ENCODE measurements around the gene SAXO1.
"Not testable (repeated sequence)": the region's sequence is repeated elsewhere in the genome, so short reads cannot be mapped to it uniquely, and the experiment has no call there.

The SAXO1 gene, protein sequence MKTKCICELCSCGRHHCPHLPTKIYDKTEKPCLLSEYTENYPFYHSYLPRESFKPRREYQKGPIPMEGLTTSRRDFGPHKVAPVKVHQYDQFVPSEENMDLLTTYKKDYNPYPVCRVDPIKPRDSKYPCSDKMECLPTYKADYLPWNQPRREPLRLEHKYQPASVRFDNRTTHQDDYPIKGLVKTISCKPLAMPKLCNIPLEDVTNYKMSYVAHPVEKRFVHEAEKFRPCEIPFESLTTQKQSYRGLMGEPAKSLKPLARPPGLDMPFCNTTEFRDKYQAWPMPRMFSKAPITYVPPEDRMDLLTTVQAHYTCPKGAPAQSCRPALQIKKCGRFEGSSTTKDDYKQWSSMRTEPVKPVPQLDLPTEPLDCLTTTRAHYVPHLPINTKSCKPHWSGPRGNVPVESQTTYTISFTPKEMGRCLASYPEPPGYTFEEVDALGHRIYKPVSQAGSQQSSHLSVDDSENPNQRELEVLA

DNA sequence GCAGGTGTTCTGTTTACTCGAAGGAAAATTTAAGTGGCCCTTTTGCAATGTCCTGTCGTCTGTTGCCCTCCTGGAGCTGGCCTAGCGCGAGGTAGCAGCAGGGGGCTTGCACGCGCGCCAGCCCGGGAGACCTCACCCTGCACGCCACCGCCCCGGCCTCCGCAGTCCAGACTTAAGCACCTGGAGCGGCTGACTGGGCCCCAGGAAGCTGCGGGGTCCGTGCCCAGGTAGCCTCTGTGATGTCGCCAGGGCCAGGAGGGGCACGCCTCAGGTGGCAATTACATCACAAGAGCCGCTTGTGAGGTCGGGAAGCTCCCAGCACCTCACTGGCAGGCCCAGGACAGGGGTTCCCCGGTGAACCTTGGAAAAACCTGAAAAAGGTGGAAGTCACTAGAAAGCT, at the start of gene SAXO1:
Gene SAXO1, minus strand, starts transcription at position 195 of the 400 bp plus-strand sequence. CDS start 301 bp downstream, outside the sequence.
- no peak for DNase-seq

DNA sequence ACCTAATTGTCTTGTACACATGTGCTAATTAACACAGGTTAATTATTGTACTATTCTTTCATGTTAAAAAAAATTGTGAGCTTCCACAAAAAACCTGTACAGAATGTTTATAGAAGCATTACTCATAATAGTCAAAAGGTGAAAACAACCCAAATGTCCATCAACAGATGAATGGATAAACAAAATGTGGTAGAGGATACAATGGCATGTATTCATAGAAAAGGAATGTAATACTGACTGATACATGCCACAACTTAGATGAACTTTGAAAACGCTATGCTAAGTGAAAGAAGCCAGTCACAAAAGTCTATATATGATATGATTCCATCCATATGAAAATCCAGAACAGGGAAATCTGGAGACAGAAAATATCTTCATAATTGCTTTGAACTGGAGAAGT, 41.8 kb upstream of the SAXO1 start:
- DNase-seq, result no peak

DNA sequence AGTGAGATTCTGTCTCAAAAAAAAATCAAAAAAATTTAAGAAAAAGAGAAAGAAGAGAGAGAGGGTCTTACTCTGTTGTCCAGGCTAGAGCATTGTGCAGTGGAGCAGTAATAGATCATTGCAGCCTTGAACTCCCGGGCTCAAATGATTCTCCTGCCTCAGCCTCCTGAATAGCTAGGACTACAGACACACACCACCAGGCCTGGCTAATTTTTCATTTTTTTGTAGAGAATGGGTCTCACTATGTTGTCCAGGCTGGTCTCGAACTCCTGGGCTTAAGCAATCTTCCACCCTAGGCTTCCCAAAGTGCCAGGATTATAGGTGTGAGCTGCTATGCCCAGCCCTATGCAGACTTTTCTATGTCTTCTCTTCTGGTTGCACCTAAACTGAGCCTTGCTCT, 41.2 kb upstream of the SAXO1 start:
- no peak for DNase-seq

DNA sequence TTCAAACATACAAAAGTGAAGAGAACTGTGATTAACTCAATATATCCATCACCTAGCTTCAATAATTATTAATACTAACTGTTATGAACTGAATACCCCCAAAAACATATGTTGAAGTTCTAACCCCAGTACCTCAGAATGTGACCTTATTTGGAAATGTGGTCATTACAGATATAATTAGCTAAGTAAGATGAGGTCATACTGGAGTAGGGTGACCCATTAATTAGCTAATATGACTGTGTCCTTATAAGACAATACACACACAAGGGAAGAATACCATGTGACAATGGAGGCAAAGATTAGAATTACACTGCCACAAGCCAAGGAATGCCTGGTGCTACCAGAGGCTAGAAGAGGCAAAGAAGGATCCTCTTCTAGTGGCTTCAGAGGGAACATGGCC, 24.0 kb upstream of the SAXO1 start:
- no peak for DNase-seq

DNA sequence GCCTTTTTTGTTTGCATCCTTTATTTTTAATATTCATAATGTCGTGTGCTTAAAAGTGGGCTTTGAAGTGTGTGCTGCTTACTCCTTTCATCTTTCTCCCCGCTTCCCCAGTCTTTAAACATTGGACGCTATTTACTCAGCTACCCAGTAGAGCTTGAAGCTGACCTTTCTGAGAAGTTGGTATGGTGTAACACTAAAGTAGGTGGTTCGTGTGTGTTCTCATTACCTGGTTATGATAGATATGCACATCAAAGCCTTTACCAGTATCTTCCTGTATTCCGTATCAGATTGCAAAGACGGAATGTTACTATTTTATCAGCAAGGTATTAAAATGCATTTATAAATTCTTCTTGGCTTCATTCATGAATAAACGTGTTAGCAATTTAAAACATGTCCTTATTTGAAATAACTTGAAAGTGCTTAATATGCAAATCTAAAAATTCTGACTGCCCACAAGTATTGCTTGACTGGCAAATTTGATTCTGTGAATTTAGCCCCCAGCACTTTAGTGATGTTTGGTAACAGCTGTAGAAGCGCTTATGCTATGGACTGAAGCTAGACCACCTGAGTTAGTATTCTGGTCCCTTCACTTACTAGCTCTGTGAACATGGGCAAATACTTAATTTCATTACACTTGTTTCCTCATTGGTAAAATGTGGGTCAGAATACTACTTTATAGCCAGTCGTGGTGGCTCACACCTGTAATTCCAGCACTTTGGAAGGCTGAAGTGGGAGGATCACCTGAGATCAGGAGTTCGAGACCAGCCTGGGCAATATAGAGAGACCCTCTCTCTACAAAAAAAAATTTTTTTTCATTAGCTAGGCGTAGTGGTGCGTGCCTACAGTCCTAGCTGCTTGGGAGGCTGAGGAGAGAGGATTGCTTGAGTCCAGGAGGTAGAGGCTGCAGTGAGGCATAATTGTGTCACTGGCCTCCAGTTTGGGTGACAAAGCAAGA, 17.9 kb upstream of the SAXO1 start:
- DNase-seq, result no peak

DNA sequence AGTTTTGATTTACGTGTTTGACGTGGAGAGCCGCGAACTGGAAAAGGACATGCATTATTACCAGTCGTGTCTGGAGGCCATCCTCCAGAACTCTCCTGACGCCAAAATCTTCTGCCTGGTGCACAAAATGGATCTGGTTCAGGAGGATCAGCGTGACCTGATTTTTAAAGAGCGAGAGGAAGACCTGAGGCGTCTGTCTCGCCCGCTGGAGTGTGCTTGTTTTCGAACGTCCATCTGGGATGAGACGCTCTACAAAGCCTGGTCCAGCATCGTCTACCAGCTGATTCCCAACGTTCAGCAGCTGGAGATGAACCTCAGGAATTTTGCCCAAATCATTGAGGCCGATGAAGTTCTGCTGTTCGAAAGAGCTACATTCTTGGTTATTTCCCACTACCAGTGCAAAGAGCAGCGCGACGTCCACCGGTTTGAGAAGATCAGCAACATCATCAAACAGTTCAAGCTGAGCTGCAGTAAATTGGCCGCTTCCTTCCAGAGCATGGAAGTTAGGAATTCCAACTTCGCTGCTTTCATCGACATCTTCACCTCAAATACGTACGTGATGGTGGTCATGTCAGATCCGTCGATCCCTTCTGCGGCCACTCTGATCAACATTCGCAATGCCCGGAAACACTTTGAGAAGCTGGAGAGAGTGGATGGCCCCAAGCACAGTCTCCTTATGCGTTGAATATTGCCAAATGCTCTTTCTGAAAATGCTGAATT, 17.1 kb upstream of the SAXO1 start:
- peak; percentile 54 for DNase-seq

DNA sequence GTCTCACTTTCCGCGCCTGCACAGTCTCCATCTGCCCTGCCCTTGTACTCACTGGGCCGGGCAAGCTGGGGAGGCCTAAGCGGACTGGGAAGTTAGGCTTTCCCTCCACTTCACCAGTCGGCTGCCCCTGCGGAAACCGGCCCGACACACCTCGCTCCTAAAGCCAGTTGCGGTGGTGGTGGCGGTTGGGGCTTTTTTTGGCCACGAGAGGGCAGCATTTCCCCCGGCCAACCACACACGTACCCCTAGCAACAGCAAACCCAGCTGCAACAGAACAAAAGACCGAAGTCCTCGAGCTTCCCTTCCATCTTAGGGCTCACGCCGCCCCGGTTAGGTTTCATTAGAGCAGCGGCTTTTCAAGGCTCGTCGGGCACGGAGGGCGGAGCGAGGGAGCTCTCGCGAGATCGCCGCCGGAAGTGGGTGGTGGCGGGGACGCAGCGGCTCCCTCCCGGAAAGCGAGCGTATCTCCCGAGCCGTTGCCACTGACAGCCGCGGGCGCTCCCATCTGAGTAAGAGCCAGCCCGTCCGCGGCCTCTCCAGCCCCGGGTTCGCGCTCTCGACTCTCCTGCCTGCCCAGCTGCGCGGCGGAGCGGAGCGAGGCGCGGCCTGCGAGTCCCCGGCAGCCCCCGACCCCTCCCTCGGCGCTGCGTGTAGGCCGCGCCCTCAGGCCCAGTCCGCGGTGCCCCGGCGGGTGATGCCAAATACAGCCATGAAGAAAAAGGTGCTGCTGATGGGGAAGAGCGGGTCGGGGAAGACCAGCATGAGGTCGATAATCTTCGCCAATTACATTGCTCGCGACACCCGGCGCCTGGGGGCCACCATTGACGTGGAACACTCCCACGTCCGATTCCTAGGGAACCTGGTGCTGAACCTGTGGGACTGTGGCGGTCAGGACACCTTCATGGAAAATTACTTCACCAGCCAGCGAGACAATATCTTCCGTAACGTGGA, 16.2 kb upstream of the SAXO1 start, which contains the start of gene RRAGA:
Gene RRAGA, plus strand, starts transcription at position 462 of the 951 bp plus-strand sequence. Its CDS starts 233 bp downstream, at position 695.
- DNase-seq, result peak; percentile 97

DNA sequence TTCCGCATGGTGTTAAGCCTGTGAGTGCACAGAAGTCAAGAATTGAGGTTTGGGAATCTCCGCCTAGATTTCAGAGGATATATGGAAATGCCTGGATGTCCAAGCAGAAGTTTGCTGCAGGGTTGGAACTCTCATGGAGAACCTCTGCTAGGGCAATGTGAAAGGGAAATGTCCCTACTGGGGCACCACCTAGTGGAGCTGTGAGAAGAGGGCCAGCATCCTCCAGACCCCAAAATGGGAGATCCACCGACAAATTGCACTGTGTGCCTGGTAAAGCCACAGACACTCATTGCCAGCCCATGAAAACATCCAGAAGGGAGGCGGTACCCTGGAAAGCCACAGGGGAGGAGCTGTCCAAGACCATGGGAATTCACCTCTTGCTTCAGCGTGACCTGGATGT, 3.6 kb upstream of the SAXO1 start:
- no peak for DNase-seq

DNA sequence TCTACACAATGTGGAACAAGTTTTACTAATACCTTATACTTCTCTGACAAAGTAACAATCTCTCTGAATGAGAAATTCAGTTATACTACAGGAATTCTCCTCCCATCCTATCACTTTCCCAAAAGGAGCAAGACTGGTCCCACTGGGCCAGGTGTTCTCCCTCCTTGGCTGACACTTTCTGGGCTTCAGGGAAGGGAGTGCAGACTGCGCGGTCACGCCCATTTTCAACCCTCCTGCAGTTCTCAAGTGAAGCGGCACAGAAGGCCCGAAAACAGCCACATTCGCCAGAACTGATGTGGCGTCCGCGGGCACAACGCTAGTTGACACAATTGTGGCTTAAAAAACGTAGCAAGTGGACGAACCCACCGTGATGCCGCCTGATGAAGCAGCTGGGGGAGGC, 603 bp downstream of the SAXO1 start:
- DNase-seq, result no peak

DNA sequence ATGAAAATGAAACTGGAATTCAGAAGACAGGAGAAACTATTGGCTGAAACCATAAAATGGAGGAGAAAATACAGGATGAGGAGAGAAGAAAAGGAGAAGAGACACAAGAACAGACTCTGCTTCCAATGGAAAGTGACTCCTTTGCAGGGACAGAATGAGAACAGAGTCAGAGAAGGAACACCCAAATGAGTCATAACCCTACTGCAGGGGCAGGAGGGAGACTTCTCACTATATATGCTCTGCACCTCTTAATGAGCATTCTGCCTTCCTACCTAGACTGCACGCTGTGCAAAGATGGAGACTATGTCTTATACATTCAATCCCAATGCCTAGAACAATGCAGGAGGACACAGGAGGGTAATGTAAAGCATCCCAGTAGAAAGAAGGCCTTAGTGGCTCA, 2.1 kb downstream of the SAXO1 start:
- DNase-seq, result no peak

DNA sequence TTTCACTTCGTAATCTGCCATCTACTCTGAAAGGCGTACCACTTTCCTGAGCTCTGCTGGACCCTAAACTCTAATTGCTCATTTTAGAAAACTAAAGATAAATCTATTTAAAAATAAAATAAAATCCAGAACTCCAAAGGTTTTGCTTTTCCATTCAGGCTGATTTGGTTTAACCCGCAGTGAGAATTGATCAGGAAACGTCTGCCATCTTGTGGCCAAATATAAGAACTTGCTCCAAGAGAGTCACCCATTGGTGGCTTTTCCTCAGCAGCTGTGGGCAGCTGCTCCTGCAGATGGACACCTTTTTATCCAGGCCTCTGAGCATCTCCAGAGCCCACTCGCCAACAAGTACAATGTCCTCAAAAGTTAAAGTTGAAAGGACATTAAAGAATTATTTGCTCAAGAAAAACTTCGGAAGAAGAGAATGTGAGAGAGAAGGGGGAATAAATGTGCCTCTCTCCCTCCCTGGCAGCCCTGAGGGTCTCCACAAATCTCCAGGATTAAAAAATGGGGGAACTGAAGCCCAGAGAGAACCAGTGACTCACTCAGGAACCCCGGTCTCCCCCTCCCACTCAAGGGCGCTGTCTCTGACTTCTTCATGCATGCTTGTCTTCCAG, 4.1 kb downstream of the SAXO1 start:
- peak; percentile 57 for DNase-seq

DNA sequence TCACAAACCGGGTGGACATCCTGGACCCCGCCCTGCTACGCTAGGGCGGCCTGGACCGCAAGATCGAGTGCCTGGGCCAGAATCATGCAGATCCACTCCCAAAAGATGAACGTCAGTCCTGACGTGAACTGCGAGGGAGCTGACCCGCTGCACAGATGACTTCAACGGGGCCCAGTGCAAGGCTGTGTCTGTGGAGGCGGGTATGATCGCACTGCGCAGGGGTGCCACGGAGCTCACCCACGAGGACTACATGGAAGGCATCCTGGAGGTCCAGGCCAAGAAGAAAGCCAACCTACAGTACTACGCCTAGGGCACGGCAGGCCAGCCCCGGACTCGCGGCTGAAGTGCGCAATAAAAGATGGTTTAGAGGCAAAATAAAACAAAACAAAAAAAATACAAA, 5.2 kb downstream of the SAXO1 start:
- no peak for DNase-seq

DNA sequence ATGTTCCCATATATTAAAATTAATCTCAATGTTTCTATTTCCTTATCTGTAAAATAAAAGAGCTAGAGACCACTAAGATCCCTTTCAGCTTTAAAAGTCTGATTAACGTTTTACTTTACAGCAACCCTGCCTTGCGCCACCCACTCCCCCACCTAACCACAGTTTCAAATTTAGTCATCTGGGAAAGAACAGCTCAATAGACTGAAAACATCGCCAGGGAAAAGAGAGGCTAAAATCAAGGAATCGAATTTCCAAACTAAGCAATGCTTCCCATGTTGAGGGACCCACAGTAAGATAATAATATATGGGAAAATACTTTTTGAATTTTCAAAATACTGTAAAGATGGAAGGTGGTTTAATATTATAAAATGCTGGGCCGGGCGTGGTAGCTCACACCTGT, 6.6 kb downstream of the SAXO1 start:
- DNase-seq, result no peak

DNA sequence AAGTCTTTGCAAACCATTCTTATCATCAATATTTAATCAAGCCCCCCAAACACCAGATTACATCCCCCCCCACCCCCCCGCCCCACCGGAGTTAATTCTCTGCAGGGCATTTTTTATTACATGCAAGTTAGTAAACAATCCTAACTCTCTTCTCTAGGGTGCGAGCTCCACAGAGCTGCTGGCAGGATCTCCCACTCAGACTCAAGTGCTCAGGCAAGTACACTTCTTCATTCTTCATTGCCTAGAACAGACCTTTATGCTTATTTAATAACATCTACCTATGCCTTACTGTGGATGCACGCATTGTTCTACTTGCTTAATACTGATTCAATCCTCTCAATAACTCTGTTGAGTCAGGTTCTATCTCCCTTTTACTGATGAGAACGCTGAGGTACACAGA, 9.9 kb downstream of the SAXO1 start:
- no peak for DNase-seq

DNA sequence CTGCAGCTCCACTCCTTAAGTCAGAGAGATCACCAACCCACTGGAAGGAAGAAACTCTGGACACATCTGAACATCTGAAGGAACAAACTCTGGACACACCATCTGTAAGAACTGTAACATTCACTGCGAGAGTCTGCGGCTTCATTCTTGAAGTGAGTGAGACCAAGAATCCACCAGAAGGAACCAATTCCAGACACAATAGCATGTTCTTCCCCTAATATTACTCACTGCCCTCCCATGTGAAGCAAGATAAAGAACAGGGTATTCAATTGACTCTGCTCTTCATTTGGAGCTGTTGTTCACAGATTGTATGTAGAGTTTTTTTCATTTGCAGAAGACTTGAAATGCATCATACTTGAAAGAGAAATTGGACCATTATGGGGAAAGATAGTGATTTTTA, 10.8 kb downstream of the SAXO1 start:
- no peak for DNase-seq

DNA sequence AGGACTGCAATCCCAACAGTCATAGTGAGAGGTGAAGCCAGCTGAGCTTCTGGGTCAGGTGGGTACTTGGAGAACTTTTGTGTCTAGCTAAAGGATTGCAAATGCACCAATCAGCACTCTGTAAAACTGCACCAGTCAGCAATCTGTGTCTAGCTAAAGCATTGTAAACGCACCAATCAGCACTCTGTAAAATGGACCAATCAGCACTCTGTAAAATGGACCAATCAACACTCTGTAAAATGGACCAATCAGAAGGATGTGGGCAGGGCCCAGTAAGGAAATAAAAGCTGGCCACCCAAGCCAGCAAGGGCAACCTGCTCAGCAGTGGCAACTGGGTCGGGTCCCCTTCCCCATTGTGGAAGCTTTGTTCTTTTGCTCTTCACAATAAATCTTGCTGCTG, 11.4 kb downstream of the SAXO1 start:
- DNase-seq, result not testable (repeated sequence)

DNA sequence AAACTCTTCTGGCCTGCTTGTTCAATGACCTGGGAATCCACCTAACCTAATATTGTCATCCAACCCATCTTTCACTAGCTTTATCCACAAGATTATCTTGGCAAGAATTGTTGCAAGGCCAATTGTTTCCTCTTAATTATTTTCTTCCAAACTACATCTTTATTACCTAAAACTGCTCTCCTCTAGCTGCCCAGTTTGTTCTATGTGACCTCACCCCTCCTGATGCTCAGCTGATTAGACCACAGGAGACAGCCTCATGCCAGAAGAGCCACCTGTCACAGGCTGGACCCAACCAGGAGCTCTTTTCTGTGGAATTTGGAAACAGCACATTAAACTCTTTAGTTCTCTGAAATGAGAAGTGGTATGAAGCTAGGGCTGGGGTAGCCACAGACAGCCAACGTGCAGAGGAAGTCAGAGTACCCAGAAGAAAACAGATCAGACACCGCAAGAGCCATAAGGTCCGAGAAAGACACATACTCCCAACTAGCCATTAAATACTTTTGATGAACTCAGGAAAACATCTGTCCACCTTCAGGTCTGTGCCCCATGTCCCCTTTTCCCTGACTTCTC, 12.0 kb downstream of the SAXO1 start:
- no peak for DNase-seq

DNA sequence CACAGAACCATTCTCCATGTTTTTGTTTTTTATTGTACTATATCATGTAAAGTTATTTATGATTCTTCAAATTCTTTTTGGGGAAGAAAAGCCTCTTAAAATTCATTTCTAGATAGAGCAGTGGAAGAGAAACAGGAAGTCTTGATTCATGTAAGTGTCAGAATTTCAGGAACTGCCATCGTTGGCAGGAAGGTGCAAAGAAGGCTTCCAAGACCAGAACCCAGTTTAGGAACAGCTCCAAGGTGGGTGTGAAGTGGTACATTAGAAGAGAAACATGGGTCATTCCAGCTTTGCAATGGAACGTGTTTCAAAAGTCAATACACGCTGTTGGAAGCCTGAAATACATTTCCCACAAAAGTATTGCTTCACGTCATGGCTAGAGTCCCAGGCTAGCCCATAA, 14.8 kb downstream of the SAXO1 start:
- no peak for DNase-seq

DNA sequence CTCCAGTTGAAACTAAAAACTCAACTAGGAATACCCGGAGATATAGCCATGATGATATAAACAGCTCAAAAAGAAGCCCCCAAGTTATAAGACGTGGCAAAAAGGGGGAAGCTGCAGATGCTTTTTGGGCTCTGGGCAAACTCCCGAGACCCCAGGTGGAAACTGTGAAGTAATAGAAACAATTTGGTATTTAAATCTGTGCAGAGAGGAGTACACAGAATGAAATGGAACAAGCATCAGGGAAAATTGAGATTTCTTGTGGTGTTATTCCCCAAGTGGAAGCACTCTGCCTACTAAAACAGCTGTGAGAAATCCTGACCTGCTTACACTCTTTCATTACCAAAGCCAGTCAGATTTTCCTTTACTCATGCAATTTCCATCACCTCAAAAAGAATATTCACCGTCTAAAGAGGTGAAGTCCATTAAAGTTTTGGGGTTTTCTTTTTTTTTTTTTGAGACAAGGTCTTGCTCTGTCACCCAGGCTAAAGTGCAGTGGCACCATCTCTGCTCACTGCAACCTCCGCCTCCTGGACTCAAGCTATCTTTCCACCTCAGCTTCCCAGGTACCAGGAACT, 23.5 kb downstream of the SAXO1 start:
- no peak for DNase-seq

DNA sequence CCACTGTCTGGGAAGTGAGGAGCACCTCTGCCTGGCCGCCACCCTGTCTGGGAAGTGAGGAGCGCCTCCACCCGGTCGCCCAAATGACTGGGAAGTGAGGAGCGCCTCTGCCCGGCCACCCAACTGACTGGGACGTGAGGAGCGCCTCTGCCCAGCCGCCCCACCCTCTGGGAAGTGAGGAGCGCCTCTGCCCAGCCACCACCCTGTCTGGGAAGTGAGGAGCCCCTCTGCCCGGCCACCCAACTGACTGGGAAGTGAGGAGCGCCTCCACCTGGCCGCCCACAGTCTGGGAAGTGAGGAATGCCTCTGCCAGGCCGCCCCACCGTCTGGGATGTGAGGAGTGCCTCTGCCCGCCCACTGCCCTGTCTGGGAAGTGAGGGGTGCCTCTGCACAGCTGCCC, 32.9 kb downstream of the SAXO1 start:
- no peak for DNase-seq

Measured in right forelimb (tissue), 1 donor.